GM12891 (cell line): ENCODE data around the gene TBC1D32.

ENCODE experiments used
- PAX5 ChIP-seq: IDR thresholded peaks from 2 replicates; pipeline ENCODE4 v1.6.1; 2011; ENCODE audit warnings: low read length, moderate library complexity, mild to moderate bottlenecking; ENCODE audit not compliant: insufficient read depth, severe bottlenecking
- POLR2A ChIP-seq: IDR thresholded peaks from 2 replicates; pipeline ENCODE4 v1.6.1; 2011; ENCODE audit warnings: low read depth, low read length, control low read depth
- POLR2AphosphoS5 ChIP-seq: IDR thresholded peaks from 2 replicates; pipeline ENCODE4 v1.6.1; 2011; ENCODE audit warnings: low read depth, low read length, control low read depth
- POU2F2 ChIP-seq: IDR thresholded peaks from 2 replicates; pipeline ENCODE4 v1.6.1; 2011; ENCODE audit warnings: low read depth, mild to moderate bottlenecking, control low read depth, low read length, moderate library complexity
- SPI1 ChIP-seq: IDR thresholded peaks from 2 replicates; pipeline ENCODE4 v1.6.1; 2011; ENCODE audit warnings: low read depth, low read length, control low read depth
- TAF1 ChIP-seq: IDR thresholded peaks from 2 replicates; pipeline ENCODE4 v1.6.1; 2011; ENCODE audit warnings: low read depth, low read length, control low read depth

DNA sequence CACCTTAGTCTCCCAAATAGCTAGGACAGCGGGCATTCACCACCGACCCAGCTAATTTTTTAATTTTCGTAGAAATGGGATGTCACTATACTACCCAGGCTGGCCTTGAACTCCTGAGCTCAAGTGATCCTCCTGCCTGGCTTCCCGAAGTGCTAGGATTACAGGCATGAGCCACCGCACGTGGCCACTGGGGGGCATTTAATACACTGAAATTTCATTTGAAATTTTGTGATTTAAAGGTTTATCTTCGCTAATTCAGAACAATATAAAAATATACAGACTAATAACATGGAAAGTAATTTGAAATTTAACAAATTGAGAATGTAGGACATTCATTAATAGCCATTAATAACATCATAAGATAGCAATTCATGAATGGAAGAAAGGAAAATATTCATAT is 20.5 kb upstream of the TBC1D32 start:
- no peak for TF ChIP-seq POLR2A
- TF ChIP-seq PAX5, result no peak
- no peak for TF ChIP-seq TAF1
- TF ChIP-seq POLR2AphosphoS5, result no peak
- no peak for TF ChIP-seq POU2F2
- TF ChIP-seq SPI1, result no peak
